Iris pigment epithelial cell (primary cell): ENCODE measurements around the gene AKAP8L.
"Not testable (repeated sequence)": the region's sequence is repeated elsewhere in the genome, so short reads cannot be mapped to it uniquely, and the experiment has no call there.

Experiments used
- DNase-seq: peaks from one replicate; pipeline ENCODE4 v3.0.0-alpha.2; 2011; ENCODE audit warnings: low read depth

The AKAP8L gene

DNA sequence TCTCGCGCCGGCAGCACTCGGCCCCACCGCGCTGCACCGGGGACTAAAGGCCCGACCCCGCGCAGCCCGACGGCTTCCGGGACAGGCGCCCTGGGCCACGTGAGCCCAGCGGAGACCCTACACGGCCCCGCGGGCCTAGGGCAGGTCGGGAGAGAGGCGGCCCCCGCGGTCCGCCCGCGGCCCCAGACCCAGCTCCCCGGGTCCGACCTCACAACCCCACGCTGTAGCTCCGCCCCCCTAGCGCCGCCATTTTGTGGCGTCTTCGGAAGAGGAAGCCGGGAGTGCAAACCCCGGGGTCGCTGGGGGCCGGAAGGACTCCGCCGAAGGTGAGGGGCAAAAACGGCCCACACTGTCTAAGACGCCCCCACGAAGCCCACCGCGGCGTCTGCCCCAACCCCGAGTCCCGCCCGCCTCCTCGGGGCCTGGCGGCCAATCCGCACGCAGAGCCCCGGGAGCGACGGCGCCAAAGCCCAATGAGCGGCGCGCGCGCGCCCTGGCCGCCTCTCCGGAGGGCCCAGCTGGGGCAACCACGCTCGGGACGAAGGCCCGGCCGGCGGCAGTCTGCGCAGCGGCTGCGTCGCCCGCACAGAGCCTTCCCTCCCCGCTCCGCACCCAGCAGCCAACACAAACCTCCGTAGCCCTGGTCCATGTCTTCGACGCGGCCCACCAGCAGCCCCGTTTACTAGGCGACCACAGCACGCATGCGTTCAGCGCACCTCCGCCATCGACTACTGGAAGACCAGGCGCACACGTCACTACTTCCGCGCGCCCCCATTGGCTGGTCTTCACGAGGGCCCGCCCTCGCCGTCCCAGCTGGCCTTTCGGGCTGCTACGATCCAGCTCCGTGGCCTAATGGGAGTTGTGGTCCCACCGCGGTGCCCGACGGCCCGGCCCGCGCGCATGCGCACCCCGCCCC lies 39.4 kb downstream of the AKAP8L start, which contains the start of gene AKAP8:
AKAP8 (minus strand) TSS at position 705 of the 916 bp plus-strand sequence; CDS start at position 649, 56 bp downstream.
- DNase-seq = peak; percentile 98

DNA sequence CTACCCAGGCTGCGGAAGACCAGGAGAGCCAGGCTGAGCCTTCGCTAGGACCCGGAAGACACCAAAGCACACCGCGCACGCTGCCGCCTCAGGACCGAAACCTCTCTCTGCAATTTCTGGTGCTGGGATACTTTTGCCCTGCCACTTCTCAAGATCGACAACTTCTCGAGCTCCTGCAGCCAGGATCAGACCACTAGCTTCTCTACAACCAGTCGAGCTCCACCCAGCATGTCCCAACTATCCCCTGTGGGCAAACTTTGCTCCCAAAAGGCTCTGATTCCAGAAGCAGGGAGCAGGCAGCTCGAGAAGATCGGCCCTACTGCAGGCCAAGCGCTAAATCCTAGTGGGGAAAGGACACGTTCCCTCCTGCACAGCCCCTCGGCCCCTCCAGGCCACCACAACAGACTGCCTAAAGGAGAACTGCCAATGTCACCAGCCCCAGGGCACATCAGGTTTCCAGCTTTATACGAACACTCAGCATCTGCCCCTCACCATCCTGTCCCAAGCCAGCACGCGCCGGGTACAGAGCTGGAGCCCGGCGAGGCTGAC lies 40.2 kb downstream of the AKAP8L start:
- peak; percentile 67 for DNase-seq

DNA sequence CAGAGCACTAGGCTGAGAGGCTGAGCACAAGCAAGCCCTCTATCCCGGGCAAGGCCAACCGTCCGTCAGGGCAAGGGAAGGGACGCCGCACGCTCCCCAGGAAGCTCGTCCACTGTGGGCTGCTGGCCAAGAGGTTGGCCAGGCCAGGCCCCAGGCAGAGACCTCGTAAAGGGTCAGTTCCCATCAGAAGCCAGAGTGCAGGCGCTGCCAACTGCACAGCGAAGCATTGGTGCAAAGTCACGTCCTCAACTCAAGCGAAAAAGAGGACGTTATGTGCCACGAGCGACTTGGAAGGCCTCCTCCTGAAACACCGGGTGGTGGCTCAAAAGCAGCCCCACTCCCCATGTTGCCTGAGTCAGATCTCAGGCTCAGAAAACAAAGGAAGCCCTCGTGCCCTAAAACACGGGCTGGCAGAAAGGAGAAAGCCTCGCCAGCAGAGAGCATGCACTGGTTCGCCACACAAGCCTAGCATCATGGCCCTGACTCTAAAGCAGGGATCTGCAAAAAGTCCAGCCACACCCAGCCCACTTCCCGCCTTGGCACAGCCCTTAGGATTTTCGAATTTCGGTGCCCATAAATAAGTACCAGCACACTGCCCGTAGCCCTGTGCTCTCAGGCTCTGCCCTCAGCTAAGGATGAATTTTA lies 43.9 kb downstream of the AKAP8L start:
- no peak for DNase-seq

DNA sequence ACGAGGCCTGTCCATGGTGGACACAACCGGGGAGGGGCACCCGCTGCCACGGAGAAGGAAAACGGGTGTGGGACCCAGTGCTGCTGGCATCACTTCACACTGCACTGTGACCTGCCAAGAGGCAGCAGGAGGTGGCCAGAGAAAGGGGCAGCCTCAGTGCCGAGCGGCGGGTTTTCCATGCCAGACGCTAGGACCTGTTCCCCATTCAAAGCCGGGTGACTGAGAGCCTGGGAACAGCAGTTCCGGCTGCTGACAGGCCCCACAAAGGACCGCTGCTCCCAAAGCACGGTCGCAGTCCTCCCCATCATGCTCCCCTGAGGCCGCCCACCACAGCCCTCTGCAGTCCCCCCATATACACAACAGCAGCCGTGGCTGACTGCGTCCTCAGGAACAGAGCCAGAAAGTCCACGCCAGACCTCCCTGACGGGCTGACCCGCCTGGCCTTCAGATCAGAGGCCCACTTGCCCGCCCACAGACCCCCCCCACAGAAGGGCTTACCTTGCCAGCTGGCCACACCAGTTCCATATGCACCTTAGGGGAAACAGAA lies 44.6 kb downstream of the AKAP8L start:
- DNase-seq = no peak

DNA sequence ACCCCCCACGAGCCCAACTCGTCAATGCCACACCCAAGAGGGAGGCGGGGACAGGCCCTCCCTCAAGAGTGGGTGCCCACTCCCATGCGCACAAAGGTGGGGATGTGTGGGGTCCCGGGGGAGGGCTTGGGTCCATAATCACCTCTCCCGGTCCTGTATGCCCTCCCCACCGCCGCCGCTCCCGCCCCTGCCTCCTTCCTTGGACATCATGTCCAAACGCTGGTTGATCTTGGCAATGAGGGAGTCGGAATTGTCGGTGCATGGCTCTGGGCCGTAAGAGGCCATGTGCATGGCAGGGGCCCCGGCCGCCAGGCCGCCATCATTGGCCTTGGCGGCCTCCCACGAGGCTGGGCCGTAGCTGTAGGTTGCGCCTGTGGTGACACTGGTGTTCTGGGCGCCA lies 45.1 kb downstream of the AKAP8L start:
- DNase-seq = no peak

DNA sequence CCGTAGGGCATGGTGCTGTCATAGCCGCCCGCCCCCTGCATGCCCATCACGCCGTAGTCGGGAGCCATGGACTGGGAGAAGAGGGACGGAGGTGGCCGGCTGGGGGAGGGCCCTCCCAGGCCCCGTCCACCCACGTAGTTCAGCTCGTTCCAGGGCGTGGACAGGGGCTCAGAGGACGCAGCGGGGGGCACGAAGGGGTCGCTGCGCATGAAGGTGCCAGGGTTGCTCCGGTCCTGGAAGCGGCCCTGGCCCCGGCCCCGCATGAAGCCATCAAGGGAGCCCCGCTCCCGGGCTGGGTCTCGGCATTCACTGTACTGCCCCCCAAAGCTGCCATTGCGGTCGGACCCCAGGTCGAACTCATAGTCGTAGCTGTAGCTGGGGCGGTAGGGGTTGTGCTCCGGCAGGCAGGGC lies 45.9 kb downstream of the AKAP8L start:
- no peak for DNase-seq

DNA sequence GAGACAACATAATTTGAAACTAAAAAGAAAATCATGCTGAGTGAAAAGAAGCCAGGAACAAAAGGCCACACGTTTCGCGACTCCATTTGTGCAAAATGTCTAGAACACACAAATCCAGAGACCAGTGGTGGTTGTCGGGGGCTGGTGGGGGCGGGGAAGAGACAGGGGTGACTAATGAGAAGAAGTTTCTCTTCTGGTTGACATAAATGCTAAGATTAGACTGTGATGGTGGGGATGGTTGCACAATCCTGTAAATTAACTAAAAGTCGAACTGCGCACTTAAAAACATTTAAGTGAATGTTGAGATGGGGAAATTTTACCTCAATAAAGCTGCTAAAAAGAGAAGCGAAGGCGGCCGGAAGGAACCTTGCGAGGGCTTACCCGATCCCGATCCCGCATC lies 46.3 kb downstream of the AKAP8L start:
- no peak for DNase-seq

DNA sequence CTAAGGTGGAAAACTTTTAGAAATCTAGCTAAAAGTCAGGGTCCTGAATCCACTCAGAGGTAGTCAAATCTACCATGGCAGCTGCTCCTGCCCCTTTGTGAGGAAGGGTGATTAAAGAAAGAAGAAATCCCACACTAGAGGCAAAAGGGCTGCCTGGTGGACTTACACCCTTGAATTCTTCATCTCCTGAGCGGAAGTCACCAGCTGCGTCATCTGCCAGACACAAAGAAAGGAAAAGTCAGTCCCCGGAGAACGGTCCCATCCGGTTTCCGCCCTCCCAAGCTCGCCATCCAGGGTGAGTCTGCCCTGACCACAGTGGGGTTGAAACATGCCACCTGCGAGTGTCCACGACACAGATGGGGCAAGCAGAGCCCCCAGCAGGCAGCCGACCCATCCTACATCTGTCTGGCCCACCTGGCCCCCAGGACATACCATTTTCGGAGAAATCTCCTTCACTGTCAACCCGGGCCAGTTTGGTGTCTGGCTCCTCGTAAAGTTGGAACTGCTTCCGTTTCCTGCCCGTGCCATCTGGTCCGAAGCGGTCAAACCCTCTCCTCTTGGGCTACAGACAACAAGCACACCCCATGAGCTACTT lies 46.9 kb downstream of the AKAP8L start:
- DNase-seq = no peak

DNA sequence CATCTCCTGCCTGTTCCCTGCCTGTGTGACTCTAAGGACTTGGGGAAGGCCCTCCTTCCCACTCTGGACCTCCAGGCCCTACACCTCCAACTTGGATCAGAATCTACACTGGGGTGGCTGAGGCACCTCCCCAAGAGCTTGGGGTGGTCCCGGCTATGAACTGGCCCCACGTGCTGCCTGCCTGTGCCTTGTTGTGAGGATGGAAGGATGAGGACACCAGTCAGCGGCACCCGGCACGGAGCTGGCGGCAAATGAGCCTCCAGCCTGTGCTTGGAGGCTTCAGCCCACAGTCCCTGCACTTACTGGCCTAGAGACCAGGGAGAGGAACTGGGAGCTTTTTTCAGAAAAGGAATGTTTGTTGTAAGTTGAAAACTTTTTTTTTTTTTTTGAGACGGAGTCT lies 47.7 kb downstream of the AKAP8L start:
- no peak for DNase-seq

DNA sequence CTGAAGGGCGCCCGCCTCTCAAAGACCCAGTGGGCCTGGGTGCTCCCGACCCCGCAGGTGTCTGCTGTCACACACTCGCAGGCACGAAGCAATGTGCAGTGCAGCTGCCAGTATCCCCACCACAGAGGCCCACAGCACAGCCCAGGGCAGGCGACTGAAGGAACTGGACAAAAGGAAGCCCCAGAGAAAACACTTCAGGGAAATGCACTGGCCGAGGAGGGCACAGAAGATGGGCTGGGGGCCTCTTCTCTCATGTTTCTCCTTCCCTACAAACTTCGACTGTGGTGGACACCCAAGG lies 49.2 kb downstream of the AKAP8L start:
- no peak for DNase-seq

DNA sequence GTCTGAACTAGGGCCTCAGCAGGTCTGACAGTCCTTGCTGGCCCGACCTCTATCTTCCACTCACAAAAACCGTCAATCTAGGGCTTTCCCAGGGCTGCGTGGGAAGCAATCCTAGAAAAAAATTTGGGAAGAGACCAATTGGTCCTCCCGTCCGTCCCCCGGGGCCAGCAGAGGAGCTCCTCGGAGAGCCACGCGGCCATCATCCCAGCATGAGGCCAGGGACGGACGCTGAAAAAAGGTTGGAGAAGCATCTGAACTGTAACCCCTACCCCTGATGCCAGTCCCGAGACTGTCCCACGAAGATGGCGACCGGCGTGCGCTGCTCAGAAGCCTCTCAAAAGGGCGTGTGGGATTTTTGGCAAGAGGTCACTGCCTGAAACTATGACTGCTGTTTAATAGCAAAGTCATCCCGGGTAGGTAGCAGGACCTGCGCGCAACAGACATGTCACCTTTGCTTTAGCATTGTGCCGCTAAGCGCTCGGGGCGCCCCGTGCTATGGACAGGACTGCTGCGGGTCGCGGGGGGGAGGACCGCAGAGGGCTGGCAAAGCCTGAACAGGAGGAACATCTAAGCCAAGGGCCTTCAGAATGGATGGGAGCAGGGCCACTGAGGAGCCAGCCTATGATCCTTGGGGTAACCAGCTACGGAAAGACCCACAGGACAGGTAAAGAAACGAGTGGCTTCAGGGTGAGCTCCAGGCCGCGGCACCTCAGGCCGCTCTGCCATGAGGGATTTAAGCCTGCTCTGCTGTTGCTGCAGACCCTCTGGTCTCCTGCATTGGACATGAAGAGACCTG lies 49.8 kb downstream of the AKAP8L start:
- DNase-seq = no peak

DNA sequence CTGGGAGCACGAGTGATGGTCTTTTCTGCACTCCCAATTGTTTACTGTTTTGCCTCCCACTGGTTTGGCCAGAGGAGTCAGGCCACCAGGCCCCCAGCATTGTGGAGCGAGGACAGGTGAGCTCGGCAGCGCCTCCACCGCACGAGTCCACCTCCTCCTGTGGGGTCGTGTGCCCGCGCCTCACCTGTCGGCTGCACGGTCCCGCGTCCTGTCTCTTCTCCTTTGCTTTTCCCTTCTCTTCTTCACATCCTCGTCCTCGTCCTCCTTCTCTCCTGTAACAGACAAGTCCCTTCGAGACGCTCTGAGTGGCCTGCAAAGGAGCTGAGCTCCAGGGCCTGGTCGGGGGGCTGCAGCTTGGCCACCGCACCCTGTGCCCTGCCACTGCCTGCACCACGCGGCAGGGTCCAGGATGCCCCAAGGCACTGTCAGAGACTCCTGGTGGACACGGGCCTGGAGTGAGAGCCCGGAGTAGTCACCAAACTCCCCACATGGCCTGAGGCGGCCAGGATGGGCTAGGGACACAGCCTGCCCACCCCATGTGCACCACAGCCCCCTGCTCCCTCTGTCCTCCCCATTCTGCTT lies 50.6 kb downstream of the AKAP8L start:
- DNase-seq = no peak

DNA sequence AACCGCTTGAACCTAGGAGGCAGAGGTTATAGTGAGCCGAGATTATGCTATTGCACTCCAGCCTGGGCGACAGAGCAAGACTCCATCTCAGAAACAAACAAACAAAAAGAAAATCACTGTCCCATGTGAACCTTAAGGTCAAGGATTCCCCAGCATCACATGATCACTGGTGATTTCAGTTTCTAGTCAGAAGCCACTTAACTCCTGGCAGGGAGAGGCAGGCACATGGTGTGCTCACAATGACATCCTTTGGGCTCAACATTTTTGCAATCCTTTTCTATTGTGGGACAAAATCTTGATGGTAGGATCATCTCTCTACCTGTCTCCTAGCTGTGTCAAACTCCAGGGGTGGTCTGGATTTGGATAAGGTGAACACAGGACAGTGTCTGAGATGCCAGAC lies 51.3 kb downstream of the AKAP8L start:
- no peak for DNase-seq

DNA sequence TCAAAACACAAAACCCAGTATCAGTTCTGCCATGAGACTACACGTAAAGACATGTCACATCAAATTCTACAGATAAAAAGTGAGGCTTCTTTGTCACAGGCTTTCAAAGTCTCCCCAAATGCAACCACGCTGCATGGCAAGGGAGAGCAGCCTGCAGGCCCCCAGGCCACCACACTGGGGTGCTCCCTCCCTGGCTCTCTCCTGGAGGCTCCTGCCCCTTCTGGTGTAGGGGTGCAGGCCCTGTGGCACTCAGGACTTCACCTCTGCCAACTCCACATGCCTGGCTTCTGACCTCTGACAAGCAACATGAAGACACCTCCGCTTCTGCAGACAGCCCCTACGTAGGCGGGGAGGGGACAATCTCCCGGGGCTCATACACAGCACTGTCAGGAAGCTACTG lies 53.5 kb downstream of the AKAP8L start:
- DNase-seq = no peak

DNA sequence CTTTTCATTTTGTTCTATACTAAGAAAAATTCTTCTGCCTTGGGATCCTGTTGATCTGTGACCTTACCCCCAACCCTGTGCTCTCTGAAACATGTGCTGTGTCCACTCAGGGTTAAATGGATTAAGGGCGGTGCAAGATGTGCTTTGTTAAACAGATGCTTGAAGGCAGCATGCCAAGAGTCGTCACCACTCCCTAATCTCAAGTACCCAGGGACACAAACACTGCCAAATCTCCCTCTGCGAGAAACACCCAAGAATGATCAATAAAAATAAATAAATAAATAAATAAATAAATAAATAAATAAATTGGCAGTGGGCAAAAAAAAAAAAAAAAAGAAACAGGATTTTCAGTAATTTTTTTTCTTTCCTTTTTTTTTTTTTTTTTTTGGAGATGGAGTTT lies 55.0 kb downstream of the AKAP8L start:
- DNase-seq = not testable (repeated sequence)

DNA sequence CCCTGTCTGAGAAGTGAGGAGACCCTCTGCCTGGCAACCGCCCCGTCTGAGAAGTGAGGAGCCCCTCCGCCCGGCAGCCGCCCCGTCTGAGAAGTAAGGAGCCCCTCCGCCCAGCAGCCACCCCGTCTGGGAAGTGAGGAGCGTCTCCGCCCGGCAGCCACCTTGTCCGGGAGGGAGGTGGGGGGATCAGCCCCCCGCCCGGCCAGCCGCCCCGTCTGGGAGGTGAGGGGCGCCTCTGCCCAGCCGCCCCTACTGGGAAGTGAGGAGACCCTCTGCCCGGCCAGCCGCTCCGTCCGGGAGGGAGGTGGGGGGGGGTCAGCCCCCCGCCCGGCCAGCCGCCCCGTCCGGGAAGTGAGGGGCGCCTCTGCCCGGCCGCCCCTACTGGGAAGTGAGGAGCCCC lies 55.7 kb downstream of the AKAP8L start:
- DNase-seq = not testable (repeated sequence)

DNA sequence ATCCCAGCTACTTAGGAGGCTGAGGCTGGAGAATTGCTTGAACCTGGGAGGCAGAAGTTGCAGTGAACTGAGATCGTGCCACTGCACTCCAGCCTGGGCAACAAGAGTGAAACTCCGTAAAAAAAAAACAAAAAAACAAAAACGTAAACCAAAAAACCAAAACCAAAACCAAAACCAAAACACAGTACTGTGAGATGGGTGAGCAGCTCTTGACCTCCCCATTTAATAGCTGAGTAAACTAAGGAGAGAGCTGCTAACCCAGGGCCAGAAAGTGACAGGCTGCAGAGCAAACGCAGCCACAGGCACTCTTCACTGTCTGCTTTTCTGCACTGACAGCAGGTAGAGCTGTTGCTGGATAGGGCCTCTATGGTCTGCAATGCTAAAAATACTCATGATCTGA lies 58.8 kb downstream of the AKAP8L start:
- DNase-seq = not testable (repeated sequence)

DNA sequence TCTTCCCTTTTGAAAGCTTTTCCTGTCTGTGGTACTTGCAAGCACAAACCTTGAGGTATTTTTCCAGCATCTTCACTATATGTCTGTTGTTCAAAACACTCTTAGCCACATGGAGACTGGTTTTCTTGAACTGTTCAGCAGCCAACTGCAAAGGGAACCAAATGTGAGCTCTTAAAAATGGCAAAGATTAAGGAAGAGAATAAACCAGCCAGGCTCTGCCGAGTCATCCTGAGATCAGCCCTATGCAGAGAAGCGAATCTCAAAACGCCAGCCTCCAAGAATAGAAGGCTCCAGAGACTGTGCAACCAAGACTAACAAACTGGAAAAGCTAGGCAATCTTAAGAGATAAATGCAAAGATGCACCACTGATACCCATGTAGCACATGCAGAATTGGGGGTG lies 59.9 kb downstream of the AKAP8L start:
- DNase-seq = no peak

DNA sequence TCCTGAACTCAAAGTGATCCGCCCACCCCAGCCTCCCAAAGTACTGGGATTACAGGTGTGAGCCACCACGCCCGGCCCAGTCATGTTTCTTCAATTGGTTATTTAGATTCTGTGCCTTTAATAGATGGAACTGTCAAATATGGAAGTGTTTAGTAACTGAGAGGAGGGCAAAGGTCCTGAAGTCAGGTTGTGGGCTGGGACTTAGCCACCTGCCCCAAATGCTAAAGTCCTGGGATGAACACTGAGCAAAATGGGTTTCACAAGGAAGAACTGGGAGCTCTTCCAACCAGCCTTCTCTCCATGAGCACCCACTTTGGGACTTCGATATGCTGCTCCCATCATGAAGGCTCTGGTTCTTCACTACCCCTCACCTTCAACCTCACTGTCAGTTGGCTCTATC lies 60.9 kb downstream of the AKAP8L start:
- DNase-seq = no peak

DNA sequence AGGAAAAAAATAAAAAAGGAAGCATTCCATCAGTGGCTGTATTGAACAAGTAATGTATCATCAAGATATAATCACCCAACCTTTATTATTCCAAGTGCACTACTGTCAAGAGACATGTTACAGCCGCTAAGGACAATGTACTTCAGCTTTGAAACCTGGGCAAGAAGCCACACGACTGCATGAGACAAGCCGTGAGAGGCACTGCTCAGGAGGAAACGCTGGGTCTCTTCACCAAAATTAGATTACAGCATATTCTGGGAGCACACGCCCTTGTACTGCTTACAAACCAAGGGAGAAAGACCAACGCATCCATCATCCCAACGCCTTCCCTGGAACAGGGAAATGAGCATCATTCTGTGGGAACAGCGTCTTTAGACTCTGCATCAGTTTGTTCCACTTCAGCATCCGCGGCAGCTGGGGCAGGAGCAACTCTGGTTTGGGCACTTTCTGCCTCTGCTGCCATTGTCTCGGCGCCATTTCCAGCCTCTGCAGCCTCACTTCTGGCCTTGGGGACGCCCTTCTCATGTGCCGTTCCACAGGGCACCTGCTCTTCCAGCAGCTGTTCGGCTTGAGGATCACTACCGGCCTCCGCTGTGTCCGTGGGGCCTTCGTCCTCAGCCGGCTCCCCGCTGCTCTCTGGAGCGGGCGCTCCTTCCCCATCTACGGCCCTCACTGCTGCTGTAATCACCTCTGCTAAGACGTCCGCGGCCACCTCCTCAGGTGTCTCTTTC lies 64.1 kb downstream of the AKAP8L start:
- DNase-seq = no peak

DNA sequence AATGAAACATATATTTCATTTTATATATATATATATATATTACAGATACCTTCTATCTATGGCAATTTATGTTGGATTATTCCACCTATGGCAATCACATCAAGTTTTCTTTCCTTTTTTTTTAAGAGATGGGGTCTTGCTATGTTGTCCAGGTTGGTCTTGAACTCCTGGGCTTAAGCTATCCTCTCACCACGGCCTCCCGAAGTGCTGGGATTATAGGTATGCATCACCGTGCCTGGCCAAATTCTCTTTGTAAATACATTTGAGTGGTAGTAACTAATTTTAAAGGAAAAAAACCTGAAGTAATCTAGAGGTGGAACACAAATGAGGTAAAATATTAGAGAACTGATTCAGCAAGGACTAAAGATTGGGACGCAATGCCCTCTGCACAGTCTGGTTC lies 64.9 kb downstream of the AKAP8L start:
- no peak for DNase-seq
